ENCODE data around the gene RNF166.

The RNF166 gene

DNA sequence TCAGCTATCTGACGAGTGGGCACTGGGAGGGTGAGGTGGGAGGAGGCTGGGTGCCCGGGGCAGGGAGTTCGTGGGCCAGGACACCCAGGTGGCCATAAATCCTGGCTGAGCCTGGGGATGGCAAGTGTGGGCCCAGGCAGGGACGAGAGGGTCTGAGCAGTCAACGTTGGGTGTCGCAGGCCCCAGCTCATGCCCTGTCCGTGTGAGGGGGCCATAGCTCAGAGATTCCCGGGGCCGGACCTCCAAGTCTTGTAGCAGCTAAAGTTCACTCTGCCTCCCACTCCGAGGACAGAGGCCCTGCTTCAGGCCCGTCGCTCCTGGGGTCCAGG lies 34.5 kb upstream of the RNF166 start:
- Histone ChIP-seq H3K27me3 (replicated peaks; ENCODE audit: control insufficient read depth, insufficient read depth, low read length) (no peaks in the 10 kb centered on the region), H3K4me3 (replicated peaks; ENCODE audit: low read depth, low read length) (no peak overlapping the region), H3K36me3 (ENCODE audit: control insufficient read depth, insufficient read depth, low read length) (peaks cover 23% of the 10 kb centered on the region)
- TF ChIP-seq, protein P1, sequence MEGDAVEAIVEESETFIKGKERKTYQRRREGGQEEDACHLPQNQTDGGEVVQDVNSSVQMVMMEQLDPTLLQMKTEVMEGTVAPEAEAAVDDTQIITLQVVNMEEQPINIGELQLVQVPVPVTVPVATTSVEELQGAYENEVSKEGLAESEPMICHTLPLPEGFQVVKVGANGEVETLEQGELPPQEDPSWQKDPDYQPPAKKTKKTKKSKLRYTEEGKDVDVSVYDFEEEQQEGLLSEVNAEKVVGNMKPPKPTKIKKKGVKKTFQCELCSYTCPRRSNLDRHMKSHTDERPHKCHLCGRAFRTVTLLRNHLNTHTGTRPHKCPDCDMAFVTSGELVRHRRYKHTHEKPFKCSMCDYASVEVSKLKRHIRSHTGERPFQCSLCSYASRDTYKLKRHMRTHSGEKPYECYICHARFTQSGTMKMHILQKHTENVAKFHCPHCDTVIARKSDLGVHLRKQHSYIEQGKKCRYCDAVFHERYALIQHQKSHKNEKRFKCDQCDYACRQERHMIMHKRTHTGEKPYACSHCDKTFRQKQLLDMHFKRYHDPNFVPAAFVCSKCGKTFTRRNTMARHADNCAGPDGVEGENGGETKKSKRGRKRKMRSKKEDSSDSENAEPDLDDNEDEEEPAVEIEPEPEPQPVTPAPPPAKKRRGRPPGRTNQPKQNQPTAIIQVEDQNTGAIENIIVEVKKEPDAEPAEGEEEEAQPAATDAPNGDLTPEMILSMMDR (IDR thresholded peaks at IDR 0.05; ENCODE audit: insufficient read depth, low read length, poor library complexity, severe bottlenecking) = no peak
- DNase-seq (ENCODE audit: extremely low read depth, insufficient read length) = no peak

DNA sequence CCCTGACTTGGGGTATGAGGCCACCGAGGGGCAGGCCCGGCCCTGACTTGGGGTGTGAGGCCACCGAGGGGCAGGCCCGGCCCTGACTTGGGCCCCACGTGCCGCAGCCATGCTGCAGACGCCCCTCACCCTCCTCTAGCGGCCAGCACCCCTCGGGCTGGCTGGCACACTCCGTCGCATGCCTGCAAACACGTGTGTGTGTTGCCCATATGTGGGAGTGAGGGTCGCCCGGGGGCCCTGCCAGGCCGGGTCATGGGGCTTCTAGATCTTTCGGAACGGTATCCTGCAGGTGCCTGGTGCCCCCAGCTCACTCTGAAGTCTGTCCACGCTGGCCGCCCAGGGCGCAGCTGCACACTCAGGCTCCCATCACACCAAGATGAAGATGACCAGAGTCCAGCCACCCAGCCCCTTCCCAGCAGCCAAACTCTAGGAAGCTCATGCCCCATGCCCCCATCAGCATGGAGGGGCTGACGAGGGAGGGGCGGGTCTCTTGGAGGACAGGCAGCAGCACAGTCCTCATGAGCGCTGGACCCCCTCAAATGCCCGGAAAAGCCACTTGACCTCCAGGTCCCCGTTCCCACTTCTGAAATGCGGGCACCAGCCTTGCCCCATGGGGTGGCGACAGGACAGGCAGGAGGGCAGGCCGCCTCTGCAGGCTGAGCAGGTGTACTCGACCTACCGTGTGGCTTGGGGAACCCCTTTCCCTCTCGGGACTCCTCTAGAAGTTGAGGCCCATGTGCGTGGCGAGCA lies 33.9 kb upstream of the RNF166 start:
- DNase-seq (ENCODE audit: extremely low read depth, insufficient read length) = no peak
- TF ChIP-seq, protein P1 (IDR thresholded peaks at IDR 0.05; ENCODE audit: insufficient read depth, low read length, poor library complexity, severe bottlenecking) = no peak
- Histone ChIP-seq H3K27me3 (replicated peaks; ENCODE audit: control insufficient read depth, insufficient read depth, low read length) (no peaks in the 10 kb centered on the region), H3K4me3 (replicated peaks; ENCODE audit: low read depth, low read length) (no peak overlapping the region), H3K36me3 (ENCODE audit: control insufficient read depth, insufficient read depth, low read length) (peaks cover 28% of the 10 kb centered on the region)

- no peaks in the 10 kb centered on the region for H3K27me3 ChIP-seq (replicated peaks; ENCODE audit: control insufficient read depth, insufficient read depth, low read length)
- DNase-seq (ENCODE audit: extremely low read depth, insufficient read length) = no peak
- peaks cover 30% of the 10 kb centered on the region for H3K36me3 ChIP-seq (ENCODE audit: control insufficient read depth, insufficient read depth, low read length)
- TF ChIP-seq, protein P1 (IDR thresholded peaks at IDR 0.05; ENCODE audit: insufficient read depth, low read length, poor library complexity, severe bottlenecking) = no peak
- H3K4me3 ChIP-seq (replicated peaks; ENCODE audit: low read depth, low read length) = no peak overlapping the region
These were observed 33.1 kb upstream of the RNF166 start for GRCh38 chr16:88739139-88739976.

DNA sequence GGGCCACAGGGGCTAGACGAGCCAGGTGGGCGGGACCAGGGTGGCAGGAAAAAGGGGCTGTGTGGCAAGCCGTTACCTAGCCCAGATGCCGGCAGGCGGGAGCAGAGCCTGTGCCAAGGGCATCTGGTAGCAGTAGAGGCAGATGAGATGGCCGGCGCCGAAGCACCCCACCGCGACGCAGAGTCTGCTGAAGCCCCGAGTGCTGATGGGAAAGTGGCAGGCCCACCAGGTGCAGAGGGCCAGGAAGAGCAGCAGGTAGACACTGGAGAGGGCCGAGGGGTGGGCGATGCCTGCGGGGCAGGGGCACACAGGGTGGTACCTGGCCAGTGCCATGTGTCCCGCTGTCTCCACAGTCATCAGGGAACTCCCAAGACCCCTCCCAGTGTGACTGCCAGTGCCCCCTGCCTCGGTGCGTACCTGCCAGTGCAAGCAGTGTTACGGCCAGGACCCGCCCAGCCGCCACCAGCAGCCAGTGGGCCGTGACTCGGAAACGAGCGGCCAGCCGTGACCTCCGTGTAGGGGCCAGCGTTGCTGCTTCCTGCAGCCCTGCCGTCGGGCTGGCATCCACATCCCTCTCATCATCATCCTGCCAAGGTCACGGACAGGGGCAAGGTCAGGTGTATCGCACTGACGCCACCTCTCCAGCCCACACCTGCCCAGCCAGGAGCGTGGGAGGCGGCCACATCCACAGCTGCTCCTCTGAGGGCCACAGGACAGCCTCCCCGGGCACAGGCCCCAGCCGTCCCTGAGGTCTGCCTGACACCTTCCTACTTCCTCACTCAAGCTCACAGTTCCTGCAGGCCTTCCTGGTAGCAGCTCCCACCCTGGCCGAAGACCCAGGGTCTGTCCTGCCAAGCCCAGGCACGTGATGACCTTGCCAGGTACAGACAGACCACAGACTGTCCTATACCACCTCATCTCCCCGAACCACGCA lies 32.2 kb upstream of the RNF166 start:
- TF ChIP-seq, protein P1 (IDR thresholded peaks at IDR 0.05; ENCODE audit: insufficient read depth, low read length, poor library complexity, severe bottlenecking) = peak; percentile 3
- Histone ChIP-seq H3K4me3 (replicated peaks; ENCODE audit: low read depth, low read length) (no peak overlapping the region), H3K27me3 (replicated peaks; ENCODE audit: control insufficient read depth, insufficient read depth, low read length) (no peaks in the 10 kb centered on the region), H3K36me3 (ENCODE audit: control insufficient read depth, insufficient read depth, low read length) (peaks cover 34% of the 10 kb centered on the region)
- no peak for DNase-seq (ENCODE audit: extremely low read depth, insufficient read length)

- H3K4me3 ChIP-seq (replicated peaks; ENCODE audit: low read depth, low read length) = no peak overlapping the region
- H3K36me3 ChIP-seq (ENCODE audit: control insufficient read depth, insufficient read depth, low read length) = peaks cover 34% of the 10 kb centered on the region
- peak; percentile 77 for DNase-seq (ENCODE audit: extremely low read depth, insufficient read length)
- TF ChIP-seq, protein P1 (IDR thresholded peaks at IDR 0.05; ENCODE audit: insufficient read depth, low read length, poor library complexity, severe bottlenecking) = peak; percentile 89
- no peaks in the 10 kb centered on the region for H3K27me3 ChIP-seq (replicated peaks; ENCODE audit: control insufficient read depth, insufficient read depth, low read length)
These were observed 31.3 kb upstream of the RNF166 start for GRCh38 chr16:88737298-88738150.
